HL-60/S4 (cell line): ENCODE measurements around the gene VDAC1.
"Not testable (repeated sequence)": the region's sequence is repeated elsewhere in the genome, so short reads cannot be mapped to it uniquely, and the experiment has no call there.

ENCODE experiments used
- in situ Hi-C: fragments of 300-500 bp; cut with MboI; formaldehyde crosslinking; loops from 2 replicates; pipeline ENCODE4 v1.14.3; 2022; ENCODE audit warnings: low sequenced_read_pairs

The VDAC1 gene

GRCh38 chr5:133998042-133998441 lies 6.7 kb downstream of the VDAC1 start:
- in situ Hi-C loops, result no loop called here

- in situ Hi-C loops, result no loop called here
Measured at GRCh38 chr5:133996683-133997252, 8.0 kb downstream of the VDAC1 start.

GRCh38 chr5:133995883-133996563 lies 8.8 kb downstream of the VDAC1 start:
- in situ Hi-C loops, result no loop called here

- in situ Hi-C loops, result no loop called here
Measured at GRCh38 chr5:133995341-133995740, 9.4 kb downstream of the VDAC1 start.

- in situ Hi-C loops, result no loop called here
Measured at GRCh38 chr5:133994990-133995333, 9.8 kb downstream of the VDAC1 start.

DNA sequence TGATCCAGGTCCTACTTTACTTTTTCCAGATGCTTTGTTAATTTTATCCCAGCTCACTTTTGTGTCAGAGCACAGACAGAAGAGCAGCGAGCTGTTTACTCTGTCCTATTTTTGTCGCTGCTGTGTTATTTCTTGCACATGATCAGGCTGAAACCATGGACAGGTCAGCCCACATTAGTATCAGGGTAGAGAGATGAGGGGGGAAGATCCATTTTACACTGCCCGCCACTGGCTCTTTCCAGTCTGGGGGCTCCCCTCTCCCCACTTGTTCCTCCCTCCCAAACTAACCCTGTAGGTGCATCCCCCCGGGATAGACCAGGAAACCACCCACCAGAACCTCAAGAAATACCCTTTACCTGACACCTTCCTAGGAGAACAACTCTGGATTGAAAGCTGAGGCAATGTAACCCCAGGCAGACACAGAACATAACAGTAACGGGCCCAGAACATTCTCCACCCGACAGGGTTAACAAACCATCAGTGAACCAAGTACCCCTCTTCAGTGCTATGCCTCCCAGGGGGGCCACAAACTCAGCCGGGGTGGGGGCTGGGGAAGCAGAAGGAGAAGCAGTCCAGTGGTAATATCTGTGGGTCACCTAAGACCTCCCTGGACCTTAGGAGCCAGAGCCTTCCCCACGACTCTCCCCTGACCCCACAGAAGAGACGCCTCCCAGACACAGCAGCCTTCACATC lies 10.3 kb downstream of the VDAC1 start:
- in situ Hi-C loops, result no loop called here

GRCh38 chr5:133993185-133993936 lies 11.4 kb downstream of the VDAC1 start:
- in situ Hi-C loops, result no loop called here

GRCh38 chr5:133992429-133993155 lies 12.2 kb downstream of the VDAC1 start:
- in situ Hi-C loops, result no loop called here

GRCh38 chr5:133991171-133991910 lies 13.4 kb downstream of the VDAC1 start:
- in situ Hi-C loops, result no loop called here

GRCh38 chr5:133990396-133990795 lies 14.4 kb downstream of the VDAC1 start:
- in situ Hi-C loops, result no loop called here

- in situ Hi-C loops, result no loop called here
Measured at GRCh38 chr5:133985540-133986180, 19.1 kb downstream of the VDAC1 start.

DNA sequence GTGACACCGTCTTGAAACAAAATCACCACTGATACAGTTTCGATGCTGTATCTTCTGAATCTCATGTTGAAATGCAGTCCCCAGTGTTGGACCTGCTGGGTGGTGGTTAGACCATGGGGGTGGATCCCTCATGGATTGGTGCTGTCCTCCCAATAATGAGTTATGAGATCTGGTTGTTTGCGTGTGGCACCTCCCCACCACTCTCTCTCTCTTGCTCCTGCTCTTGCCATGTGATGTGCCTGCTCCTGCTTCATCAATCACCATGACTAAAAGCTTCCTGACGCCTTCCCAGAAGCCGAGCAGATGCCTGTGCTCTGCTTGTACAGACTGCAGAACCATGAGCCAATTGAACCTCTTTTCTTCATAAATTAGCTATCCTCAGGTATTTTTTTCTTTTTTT lies 21.1 kb downstream of the VDAC1 start:
- in situ Hi-C loops, result no loop called here

DNA sequence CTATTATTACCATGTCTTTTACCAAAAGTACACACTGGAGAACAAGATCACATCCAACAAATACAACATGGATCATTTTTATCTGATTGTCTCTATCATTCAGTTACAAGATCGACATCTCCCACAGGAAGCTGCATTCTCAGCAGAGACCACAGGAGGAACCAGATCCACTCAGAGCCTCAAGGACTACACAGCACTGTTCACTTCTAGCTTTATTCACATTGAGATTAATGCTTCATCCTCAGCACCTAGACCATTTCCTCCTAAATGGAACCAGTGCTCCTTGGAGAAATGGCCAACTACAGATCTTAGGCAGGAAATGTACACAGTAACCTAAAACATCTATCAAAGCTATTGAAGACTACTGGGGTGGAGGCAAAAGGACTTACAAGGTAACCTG lies 23.1 kb downstream of the VDAC1 start:
- in situ Hi-C loops, result no loop called here

GRCh38 chr5:133980652-133981051 lies 24.1 kb downstream of the VDAC1 start:
- in situ Hi-C loops, result no loop called here

- in situ Hi-C loops, result no loop called here
Measured at GRCh38 chr5:133978943-133979342, 25.8 kb downstream of the VDAC1 start.

DNA sequence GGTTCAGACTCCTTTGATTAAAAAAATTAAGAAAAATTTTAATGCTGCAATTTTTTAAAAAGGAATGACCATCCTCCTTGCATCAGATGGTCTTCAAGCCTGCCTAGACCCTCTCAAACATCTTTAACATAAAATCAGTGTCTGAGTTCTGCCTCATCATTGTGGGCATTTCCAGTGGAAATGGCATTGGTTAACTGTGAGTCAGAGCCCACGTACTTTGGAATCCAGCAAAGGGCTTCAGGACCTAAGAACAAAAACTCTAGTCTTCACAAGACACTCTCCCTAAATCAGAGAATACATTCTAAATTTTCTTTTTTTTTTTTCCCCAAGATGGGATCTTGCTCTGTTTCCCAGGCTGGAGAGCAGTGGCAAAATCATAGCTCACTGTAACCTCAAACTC lies 26.9 kb downstream of the VDAC1 start:
- in situ Hi-C loops, result no loop called here

DNA sequence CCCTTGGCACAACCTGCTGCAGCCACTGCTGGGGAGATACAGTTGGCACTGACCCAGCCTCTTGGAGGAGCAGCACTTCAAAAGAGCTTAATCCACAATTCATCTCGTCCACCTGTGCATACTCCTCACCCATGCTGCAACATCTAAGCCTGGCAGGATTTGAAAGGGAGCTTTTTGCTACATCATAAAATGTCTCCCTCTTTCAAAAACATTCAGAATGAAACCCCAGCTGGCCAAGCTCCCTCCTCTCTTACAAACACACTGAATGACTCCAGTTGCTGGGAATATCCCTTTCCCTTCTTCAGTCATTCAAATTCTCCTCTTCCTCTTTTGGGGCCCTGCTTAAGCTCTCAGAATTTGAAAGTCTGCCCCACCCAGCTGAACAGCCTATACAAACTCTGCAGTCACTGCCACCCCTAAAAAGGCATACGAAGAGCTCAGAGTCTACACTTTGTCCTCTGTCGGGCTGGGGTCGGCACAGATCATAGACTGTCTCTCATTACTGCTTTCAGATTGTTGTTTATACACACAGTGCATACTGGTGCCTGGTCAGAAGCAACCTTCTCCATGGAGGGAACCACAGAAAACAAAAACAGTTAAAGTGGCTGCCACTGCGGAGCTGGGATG lies 27.5 kb downstream of the VDAC1 start:
- in situ Hi-C loops, result no loop called here

GRCh38 chr5:133975546-133975945 lies 29.2 kb downstream of the VDAC1 start:
- in situ Hi-C loops, result not testable (repeated sequence)

- in situ Hi-C loops, result no loop called here
Measured at GRCh38 chr5:133974142-133974541, 30.6 kb downstream of the VDAC1 start.
